GM19240 (cell line): ENCODE measurements around the gene FXR2.
A peak's percentile ranks its signal among the peaks of the same experiment; 100 is the strongest.

Experiments used
- DNase-seq: peaks from one replicate; pipeline ENCODE4 v3.0.0; 2011; ENCODE audit warnings: low spot score; ENCODE audit not compliant: insufficient read length

Gene FXR2

GRCh38 chr17:7589204-7589868 lies 25.4 kb downstream of the FXR2 start:
- DNase-seq, result peak; percentile 51

- no peak for DNase-seq
Observed at GRCh38 chr17:7588553-7589203, 26.0 kb downstream of the FXR2 start.

- DNase-seq, result no peak
Observed at GRCh38 chr17:7587420-7588151, 27.1 kb downstream of the FXR2 start.

GRCh38 chr17:7586673-7587419 lies 27.9 kb downstream of the FXR2 start:
- DNase-seq, result no peak

GRCh38 chr17:7583253-7584109 lies 31.2 kb downstream of the FXR2 start, which contains the start of gene MPDU1:
Gene MPDU1 (plus strand): TSS chr17:7583852. CDS start chr17:7583863, 11 bp downstream.
- peak; percentile 71 for DNase-seq

GRCh38 chr17:7582396-7583252 lies 32.1 kb downstream of the FXR2 start:
- no peak for DNase-seq

GRCh38 chr17:7580604-7581575 lies 33.8 kb downstream of the FXR2 start:
- no peak for DNase-seq

- no peak for DNase-seq
Observed at GRCh38 chr17:7579834-7580603, 34.7 kb downstream of the FXR2 start.

- peak; percentile 40 for DNase-seq
Observed at GRCh38 chr17:7579001-7579833, 35.5 kb downstream of the FXR2 start, which contains the start of gene CD68. Gene CD68 (plus strand): TSS chr17:7579638. CDS start chr17:7579678, 40 bp downstream.

- DNase-seq, result no peak
Observed at GRCh38 chr17:7577327-7578199, 37.1 kb downstream of the FXR2 start.

- DNase-seq, result no peak
Observed at GRCh38 chr17:7576432-7576937, 38.2 kb downstream of the FXR2 start.

- no peak for DNase-seq
Observed at GRCh38 chr17:7575959-7576358, 38.7 kb downstream of the FXR2 start.

GRCh38 chr17:7575481-7575883 lies 39.2 kb downstream of the FXR2 start:
- no peak for DNase-seq

GRCh38 chr17:7574176-7574953 lies 40.3 kb downstream of the FXR2 start:
- DNase-seq, result no peak
